K562 (cell line): ENCODE measurements around the gene HKDC1.

Source experiments
- EZH2 ChIP-seq: IDR thresholded peaks from 2 replicates; pipeline ENCODE4 v1.6.1; 2012; ENCODE audit warnings: low read depth, mild to moderate bottlenecking, inconsistent platforms, low read length, borderline replicate concordance
- ZNF316 ChIP-seq: fragments of 450-650 bp; IDR thresholded peaks from 2 replicates; pipeline ENCODE4 v1.6.1; 2016

- TF ChIP-seq ZNF316 (no peak), EZH2 (no peak)
Measured at GRCh38 chr10:69239136-69239535, 19.0 kb downstream of the HKDC1 start.
